Subcutaneous adipose tissue (tissue), 4 donors: ENCODE data around the gene ZXDB. TPM values are rescaled to one million over a fixed set of nuclear protein-coding genes. Genes with fewer than 3 reads are reported as not detected.

Source experiments
- CTCF ChIP-seq: fragments of 450-650 bp; IDR thresholded peaks from one replicate; pipeline ENCODE4 v1.5.1; 2016; ENCODE audit warnings: low read depth, mild to moderate bottlenecking, control low read depth, antibody characterized with exemption, moderate library complexity
- total RNA-seq, 4 donors: library from RNA; depleted of rRNA; stranded (reverse); fragments of >200 nt; gene quantifications; one replicate each; pipeline ENCODE4 v1.1.0, GENCODE V29; 2016

Gene ZXDB
- total RNA-seq, 4 donors from 2014 or later, result 7.8 to 10.3 (median 9.1) TPM

GRCh38 chrX:57595381-57595811 is 3.6 kb downstream of the ZXDB start:
- no peak for TF ChIP-seq CTCF

- no peak for TF ChIP-seq CTCF
Observed at GRCh38 chrX:57596109-57596508, 4.3 kb downstream of the ZXDB start.

GRCh38 chrX:57596516-57596915 is 4.7 kb downstream of the ZXDB start:
- no peak for TF ChIP-seq CTCF

GRCh38 chrX:57607295-57608187 is 15.7 kb downstream of the ZXDB start:
- no peak for TF ChIP-seq CTCF

- no peak for TF ChIP-seq CTCF
Observed at GRCh38 chrX:57640674-57641016, 48.8 kb downstream of the ZXDB start.

GRCh38 chrX:57641338-57641737 is 49.5 kb downstream of the ZXDB start:
- TF ChIP-seq CTCF, result no peak

- no peak for TF ChIP-seq CTCF
Observed at GRCh38 chrX:57643698-57644097, 51.9 kb downstream of the ZXDB start.
